IMR-90 (cell line): ENCODE measurements around the gene COL15A1. TPM values are rescaled to one million over a fixed set of nuclear protein-coding genes. Genes with fewer than 3 reads are reported as not detected.

Source experiments
- ATAC-seq: fragments of 200-7000 bp; cut with Tn5 transposase; 2 replicates; pipeline ENCODE4 v1.9.1; 2020; ENCODE audit warnings: low read depth, mild to moderate bottlenecking, moderate library complexity
- BruUV-seq: library from RNA; stranded (reverse); fragments of 400-500 nt; replicated peaks from 2 replicates; lab custom pipeline; 2021; lab: Mats Ljungman, UMichigan
- CTCF ChIA-PET: fragments of 300-600 bp; formaldehyde crosslinking; extraction: SDS; loops from one replicate; lab custom pipeline; 2021; ENCODE audit warnings: antibody characterized with exemption; lab: Yijun Ruan, JAX
- POLR2A ChIA-PET: fragments of 300-600 bp; sonication (Branson Sonifier 250); formaldehyde crosslinking; loops from one replicate; lab custom pipeline; 2022; ENCODE audit warnings: antibody characterized with exemption; ENCODE audit not compliant: unreplicated experiment; lab: Charles Lee
- DNase-seq: peaks from one replicate; pipeline ENCODE4 v3.0.0; 2013
- H2AFZ ChIP-seq: replicated peaks from 2 replicates; pipeline ENCODE3; 2013; ENCODE audit warnings: low read length, mild to moderate bottlenecking; ENCODE audit not compliant: poor library complexity
- H2AK5ac ChIP-seq: 2 replicates; pipeline ENCODE4 v1.6.1; 2013; ENCODE audit warnings: low read depth, low read length, inconsistent platforms
- H2AK9ac ChIP-seq: replicated peaks from 2 replicates; pipeline ENCODE3; 2013; ENCODE audit warnings: mild to moderate bottlenecking, low read depth, low read length, moderate library complexity; ENCODE audit not compliant: poor library complexity
- H2BK120ac ChIP-seq: 2 replicates; pipeline ENCODE4 v1.6.1; 2013; ENCODE audit warnings: low read depth, low read length, inconsistent platforms
- H2BK15ac ChIP-seq: 3 replicates; pipeline ENCODE4 v1.6.1; 2013; ENCODE audit warnings: low read depth, low read length, inconsistent platforms
- H2BK20ac ChIP-seq: 2 replicates; pipeline ENCODE4 v1.6.1; 2013; ENCODE audit warnings: low read depth, mild to moderate bottlenecking, inconsistent platforms, low read length, moderate library complexity
- H2BK5ac ChIP-seq: 2 replicates; pipeline ENCODE4 v1.6.1; 2013; ENCODE audit warnings: mild to moderate bottlenecking, low read depth, low read length, inconsistent platforms; ENCODE audit not compliant: poor library complexity, severe bottlenecking
- H3K14ac ChIP-seq: replicated peaks from 2 replicates; pipeline ENCODE4 v1.6.1; 2013; ENCODE audit warnings: low read depth, low read length, inconsistent platforms
- H3K18ac ChIP-seq: 2 replicates; pipeline ENCODE4 v1.6.1; 2013; ENCODE audit warnings: low read depth, low read length, control low read depth
- H3K23ac ChIP-seq: 2 replicates; pipeline ENCODE4 v1.6.1; 2013; ENCODE audit warnings: low read depth, low read length, inconsistent platforms
- H3K27ac ChIP-seq: 2 replicates; pipeline ENCODE4 v1.5.1; 2013; ENCODE audit warnings: mild to moderate bottlenecking, control low read depth, low read length; ENCODE audit not compliant: insufficient read depth
- H3K27me3 ChIP-seq: 2 replicates; pipeline ENCODE4 v1.6.1; 2013; ENCODE audit warnings: low read length; ENCODE audit not compliant: control insufficient read depth, insufficient read depth
- H3K36me3 ChIP-seq: 2 replicates; pipeline ENCODE4 v1.6.1; 2013; ENCODE audit warnings: low read length, mixed read lengths; ENCODE audit not compliant: control insufficient read depth, insufficient read depth
- H3K4ac ChIP-seq: 2 replicates; pipeline ENCODE4 v1.6.1; 2013; ENCODE audit warnings: low read depth, low read length, inconsistent platforms
- H3K4me1 ChIP-seq: 2 replicates; pipeline ENCODE4 v1.6.1; 2013; ENCODE audit warnings: low read length, mixed read lengths; ENCODE audit not compliant: control insufficient read depth, insufficient read depth
- H3K4me2 ChIP-seq: 2 replicates; pipeline ENCODE4 v1.6.1; 2013; ENCODE audit warnings: low read depth, mild to moderate bottlenecking, control low read depth, low read length, moderate library complexity
- H3K4me3 ChIP-seq: 2 replicates; pipeline ENCODE4 v1.5.1; 2013; ENCODE audit warnings: low read depth, mild to moderate bottlenecking, control low read depth, low read length, moderate library complexity; ENCODE audit not compliant: insufficient read depth
- H3K56ac ChIP-seq: 2 replicates; pipeline ENCODE4 v1.6.1; 2013; ENCODE audit warnings: low read length, inconsistent platforms; ENCODE audit not compliant: insufficient read depth; ENCODE audit errors: extremely low read depth
- H3K79me1 ChIP-seq, 2 experiments: 2 replicates each; pipeline ENCODE4 v1.6.1; 2013; ENCODE audit warnings: low read length in 2 of 2, inconsistent platforms in 1 of 2, low read depth in 1 of 2
- H3K9ac ChIP-seq: 2 replicates; pipeline ENCODE4 v1.6.1; 2013; ENCODE audit warnings: low read depth, low read length, control low read depth
- H3K9me1 ChIP-seq: 2 replicates; pipeline ENCODE4 v1.6.1; 2013; ENCODE audit warnings: low read length, inconsistent platforms; ENCODE audit not compliant: insufficient read depth
- H3K9me3 ChIP-seq: 2 replicates; pipeline ENCODE4 v1.6.1; 2013; ENCODE audit warnings: low read length; ENCODE audit not compliant: control insufficient read depth, insufficient read depth
- H4K20me1 ChIP-seq: 2 replicates; pipeline ENCODE4 v1.6.1; 2013; ENCODE audit warnings: low read length, inconsistent platforms; ENCODE audit not compliant: insufficient read depth
- H4K5ac ChIP-seq: 2 replicates; pipeline ENCODE4 v1.6.1; 2013; ENCODE audit warnings: mild to moderate bottlenecking, low read depth, low read length, control low read depth
- H4K8ac ChIP-seq, 2 experiments: 2 replicates each; pipeline ENCODE4 v1.6.1; 2013; ENCODE audit warnings: low read depth in 2 of 2, low read length in 2 of 2, control low read depth in 1 of 2, inconsistent platforms in 1 of 2
- H4K91ac ChIP-seq: 2 replicates; pipeline ENCODE4 v1.6.1; 2013; ENCODE audit warnings: low read depth, low read length, inconsistent platforms; ENCODE audit not compliant: insufficient read depth
- BHLHE40 ChIP-seq: fragments of 150-350 bp; IDR thresholded peaks from 2 replicates; pipeline ENCODE4 v1.6.1; 2016; ENCODE audit warnings: mild to moderate bottlenecking, low read depth, low read length
- CEBPB ChIP-seq: IDR thresholded peaks from 2 replicates; pipeline ENCODE4 v1.6.1; 2012; ENCODE audit warnings: low read depth, low read length, improper control_type of control experiment
- MAFK ChIP-seq: IDR thresholded peaks from 2 replicates; pipeline ENCODE4 v1.6.1; 2012; ENCODE audit warnings: low read depth, low read length, improper control_type of control experiment
- RAD21 ChIP-seq: IDR thresholded peaks from 2 replicates; pipeline ENCODE4 v1.6.1; 2012; ENCODE audit warnings: low read length, improper control_type of control experiment
- RCOR1 ChIP-seq: IDR thresholded peaks from 2 replicates; pipeline ENCODE4 v1.6.1; 2012; ENCODE audit warnings: mild to moderate bottlenecking, low read length, improper control_type of control experiment; ENCODE audit not compliant: insufficient replicate concordance
- RFX5 ChIP-seq: IDR thresholded peaks from 2 replicates; pipeline ENCODE4 v1.8.0; 2012; ENCODE audit warnings: low read depth, mild to moderate bottlenecking, low read length, moderate library complexity
- WGBS, 2 experiments: methylation state at CpG; one replicate each; pipeline versions ENCODE4 v1.1.5 to v1.1.7; 2013; ENCODE audit warnings: missing lambda C conversion rate in 2 of 2; ENCODE audit not compliant: insufficient read length in 1 of 2; ENCODE audit errors: extremely low coverage in 2 of 2; 5-methylcytosine and 5-hydroxymethylcytosine counted together
- dilution Hi-C: fragments of 300-500 bp; cut with HindIII; formaldehyde crosslinking; loops from one replicate; pipeline ENCODE4 v1.14.3; 2018; ENCODE audit warnings: low sequenced_read_pairs; ENCODE audit not compliant: unreplicated experiment
- in situ Hi-C: fragments of 300-500 bp; cut with MboI; formaldehyde crosslinking; loops from 3 replicates; pipeline ENCODE4 v1.14.3; 2019; ENCODE audit warnings: low sequenced_read_pairs, inconsistent platforms, mixed read lengths
- intact Hi-C: fragments of 100-400 bp; cut with micrococcal nuclease; formaldehyde crosslinking; loops from 2 replicates; pipeline ENCODE4 v1.10.0; 2022
- polyA plus RNA-seq, 3 experiments: library from polyadenylated mRNA; depleted of rRNA; stranded (reverse); fragments of >200 nt; gene quantifications; 2 replicates each; pipeline ENCODE4 v1.2.3, GENCODE V29; 2012; ENCODE audit warnings: low replicate concordance in 1 of 3
- total RNA-seq: library from RNA; depleted of rRNA; stranded (reverse); fragments of >200 nt; gene quantifications from 2 replicates; pipeline ENCODE4 v1.2.3, GENCODE V29; 2012
- TF ChIP-seq, protein P1 (sequence below): fragments of 150-350 bp; IDR thresholded peaks from 2 replicates; pipeline ENCODE4 v1.6.1; 2017; ENCODE audit warnings: mild to moderate bottlenecking, antibody characterized with exemption, low read length, low read depth
- TF ChIP-seq, protein P2 (sequence below): conservative IDR thresholded peaks from 2 replicates; pipeline ENCODE4 v1.5.1; 2012; ENCODE audit warnings: mild to moderate bottlenecking, low read depth, low read length, improper control_type of control experiment

Gene COL15A1
- total and polyA plus RNA-seq, 2 of the 4 experiments (the other 2 are of a cell fraction): 2.2 to 3.7 TPM

DNA sequence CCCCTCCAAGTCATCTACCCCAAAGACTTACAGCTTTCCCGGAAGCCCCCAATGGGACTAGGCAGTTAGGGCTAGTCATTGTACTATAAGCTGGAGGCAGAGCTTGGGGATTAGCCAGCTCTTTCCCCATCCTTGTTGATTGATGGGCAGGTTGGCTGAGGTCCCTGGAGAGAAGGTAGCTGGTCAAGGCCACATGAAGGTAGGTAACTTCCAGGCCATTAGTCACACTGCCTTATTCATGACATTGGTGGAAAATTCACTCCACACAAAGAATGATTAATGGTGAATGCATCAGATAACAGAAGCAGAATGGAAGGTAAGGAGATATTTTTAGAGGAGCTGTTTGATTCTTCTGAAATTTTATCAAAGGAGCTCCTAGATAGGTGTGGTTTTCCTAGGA, 111.7 kb downstream of the COL15A1 start:
- no CpG with 5 or more reads among the region's 1 CpG for WGBS, 2 experiments
- H3K4ac ChIP-seq: peak overlapping the region; percentile 44
- no peak overlapping the region for H3K9ac ChIP-seq
- H2AK5ac ChIP-seq: peak overlapping the region; percentile 76
- peaks cover 33% of the 10 kb centered on the region for H3K9me1 ChIP-seq
- no peak overlapping the region for H3K4me3 ChIP-seq
- TF ChIP-seq, protein P1, sequence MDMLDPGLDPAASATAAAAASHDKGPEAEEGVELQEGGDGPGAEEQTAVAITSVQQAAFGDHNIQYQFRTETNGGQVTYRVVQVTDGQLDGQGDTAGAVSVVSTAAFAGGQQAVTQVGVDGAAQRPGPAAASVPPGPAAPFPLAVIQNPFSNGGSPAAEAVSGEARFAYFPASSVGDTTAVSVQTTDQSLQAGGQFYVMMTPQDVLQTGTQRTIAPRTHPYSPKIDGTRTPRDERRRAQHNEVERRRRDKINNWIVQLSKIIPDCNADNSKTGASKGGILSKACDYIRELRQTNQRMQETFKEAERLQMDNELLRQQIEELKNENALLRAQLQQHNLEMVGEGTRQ: no peak
- no peak for TF ChIP-seq BHLHE40
- no peak for TF ChIP-seq RCOR1
- TF ChIP-seq MAFK: no peak
- TF ChIP-seq, protein P2, sequence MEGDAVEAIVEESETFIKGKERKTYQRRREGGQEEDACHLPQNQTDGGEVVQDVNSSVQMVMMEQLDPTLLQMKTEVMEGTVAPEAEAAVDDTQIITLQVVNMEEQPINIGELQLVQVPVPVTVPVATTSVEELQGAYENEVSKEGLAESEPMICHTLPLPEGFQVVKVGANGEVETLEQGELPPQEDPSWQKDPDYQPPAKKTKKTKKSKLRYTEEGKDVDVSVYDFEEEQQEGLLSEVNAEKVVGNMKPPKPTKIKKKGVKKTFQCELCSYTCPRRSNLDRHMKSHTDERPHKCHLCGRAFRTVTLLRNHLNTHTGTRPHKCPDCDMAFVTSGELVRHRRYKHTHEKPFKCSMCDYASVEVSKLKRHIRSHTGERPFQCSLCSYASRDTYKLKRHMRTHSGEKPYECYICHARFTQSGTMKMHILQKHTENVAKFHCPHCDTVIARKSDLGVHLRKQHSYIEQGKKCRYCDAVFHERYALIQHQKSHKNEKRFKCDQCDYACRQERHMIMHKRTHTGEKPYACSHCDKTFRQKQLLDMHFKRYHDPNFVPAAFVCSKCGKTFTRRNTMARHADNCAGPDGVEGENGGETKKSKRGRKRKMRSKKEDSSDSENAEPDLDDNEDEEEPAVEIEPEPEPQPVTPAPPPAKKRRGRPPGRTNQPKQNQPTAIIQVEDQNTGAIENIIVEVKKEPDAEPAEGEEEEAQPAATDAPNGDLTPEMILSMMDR: no peak
- no peak for TF ChIP-seq RAD21
- TF ChIP-seq RFX5: no peak
- no peak for TF ChIP-seq CEBPB
- no peaks in the 10 kb centered on the region for H3K27me3 ChIP-seq
- in situ Hi-C loops: no loop called here
- no TSS peak for BruUV-seq
- no peak overlapping the region for H2AFZ ChIP-seq
- H4K8ac ChIP-seq: no peak overlapping the region
- dilution Hi-C loops: no loop called here
- no peak for DNase-seq
- no peak overlapping the region for H3K56ac ChIP-seq
- peaks cover 25% of the 10 kb centered on the region for H3K4me1 ChIP-seq
- POLR2A ChIA-PET: no interaction called here
- peak overlapping the region; percentile 50; the same call in 1 of the 2 replicates for H2BK20ac ChIP-seq
- peak overlapping the region; percentile 46; the same call in 1 of the 2 replicates for H2BK120ac ChIP-seq
- CTCF ChIA-PET: interaction anchor here (0.7 to 0.8 kb wide), 2 partner anchors 30 to 203 kb away, joined by 3 read pairs; no protein-coding TSS in a partner anchor
- no peak overlapping the region for H3K4me2 ChIP-seq
- no peak overlapping the region for H4K5ac ChIP-seq
- no peak for ATAC-seq
- peak overlapping the region; percentile 75; the same call in 2 of the 3 replicates for H2BK15ac ChIP-seq
- intact Hi-C loops: no loop called here
- no peaks in the 10 kb centered on the region for H3K9me3 ChIP-seq
- H2AK9ac ChIP-seq: no peak overlapping the region
- H3K36me3 ChIP-seq: peaks cover 58% of the 10 kb centered on the region; the same call in 1 of the 2 replicates
- no peak overlapping the region for H2BK5ac ChIP-seq
- no peak overlapping the region for H3K18ac ChIP-seq
- peak overlapping the region; percentile 26; the same call in 1 of the 2 replicates for H3K14ac ChIP-seq
- H4K91ac ChIP-seq: peak overlapping the region; percentile 50; the same call in 1 of the 2 replicates
- H3K23ac ChIP-seq: no peak overlapping the region
- no peaks in the 10 kb centered on the region for H4K20me1 ChIP-seq
- no peak overlapping the region for H3K27ac ChIP-seq
- no peaks in the 10 kb centered on the region for H3K79me1 ChIP-seq
